NB4 (cell line): ENCODE results near the gene IL15.
"Not testable (repeated sequence)": the region's sequence is repeated elsewhere in the genome, so short reads cannot be mapped to it uniquely, and the experiment has no call there.

Experiments used
- MYC ChIP-seq: IDR thresholded peaks from 2 replicates; pipeline ENCODE4 v1.6.1; 2011; ENCODE audit warnings: low read depth, low read length
- POLR2A ChIP-seq: IDR thresholded peaks from 2 replicates; pipeline ENCODE4 v1.6.1; 2011; ENCODE audit warnings: mild to moderate bottlenecking; ENCODE audit not compliant: insufficient read length; ENCODE audit errors: extremely low read depth
- TF ChIP-seq, protein P1 (sequence below): IDR thresholded peaks from one replicate; pipeline ENCODE4 v1.5.1; 2012; ENCODE audit warnings: low read depth, low read length
- TF ChIP-seq, protein P2 (sequence below): IDR thresholded peaks from 2 replicates; pipeline ENCODE4 v1.6.1; 2011; ENCODE audit warnings: low read depth, low read length

DNA sequence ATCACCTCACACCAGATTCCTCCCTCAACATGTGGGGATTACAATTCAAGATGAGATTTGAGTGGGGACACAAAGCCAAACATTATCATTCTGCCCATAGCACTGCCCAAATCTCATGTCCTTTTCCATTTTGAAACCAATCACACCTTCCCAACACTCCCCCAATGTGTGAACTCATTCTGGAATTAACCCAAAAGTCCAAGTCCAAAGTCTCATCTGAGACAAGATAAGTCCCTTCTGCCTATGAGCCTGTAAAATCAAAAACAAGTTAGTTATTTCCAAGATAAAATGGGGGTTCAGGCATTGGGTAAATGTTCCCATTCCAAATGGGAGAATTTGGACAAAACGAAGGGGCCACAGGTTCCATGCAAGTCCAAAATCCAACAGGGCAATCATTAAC, 54.9 kb downstream of the IL15 start:
- TF ChIP-seq POLR2A, MYC: not testable (repeated sequence)
- TF ChIP-seq, protein P1, sequence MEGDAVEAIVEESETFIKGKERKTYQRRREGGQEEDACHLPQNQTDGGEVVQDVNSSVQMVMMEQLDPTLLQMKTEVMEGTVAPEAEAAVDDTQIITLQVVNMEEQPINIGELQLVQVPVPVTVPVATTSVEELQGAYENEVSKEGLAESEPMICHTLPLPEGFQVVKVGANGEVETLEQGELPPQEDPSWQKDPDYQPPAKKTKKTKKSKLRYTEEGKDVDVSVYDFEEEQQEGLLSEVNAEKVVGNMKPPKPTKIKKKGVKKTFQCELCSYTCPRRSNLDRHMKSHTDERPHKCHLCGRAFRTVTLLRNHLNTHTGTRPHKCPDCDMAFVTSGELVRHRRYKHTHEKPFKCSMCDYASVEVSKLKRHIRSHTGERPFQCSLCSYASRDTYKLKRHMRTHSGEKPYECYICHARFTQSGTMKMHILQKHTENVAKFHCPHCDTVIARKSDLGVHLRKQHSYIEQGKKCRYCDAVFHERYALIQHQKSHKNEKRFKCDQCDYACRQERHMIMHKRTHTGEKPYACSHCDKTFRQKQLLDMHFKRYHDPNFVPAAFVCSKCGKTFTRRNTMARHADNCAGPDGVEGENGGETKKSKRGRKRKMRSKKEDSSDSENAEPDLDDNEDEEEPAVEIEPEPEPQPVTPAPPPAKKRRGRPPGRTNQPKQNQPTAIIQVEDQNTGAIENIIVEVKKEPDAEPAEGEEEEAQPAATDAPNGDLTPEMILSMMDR = not testable (repeated sequence)
- TF ChIP-seq, protein P2, sequence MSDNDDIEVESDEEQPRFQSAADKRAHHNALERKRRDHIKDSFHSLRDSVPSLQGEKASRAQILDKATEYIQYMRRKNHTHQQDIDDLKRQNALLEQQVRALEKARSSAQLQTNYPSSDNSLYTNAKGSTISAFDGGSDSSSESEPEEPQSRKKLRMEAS = not testable (repeated sequence)
